DOHH2 (cell line): Measurements from ENCODE around the gene RHCE.

Experiments used
- EZH2phosphoT487 ChIP-seq: fragments of 200-600 bp; sonication (generic); IDR thresholded peaks from 2 replicates; pipeline ENCODE4 v1.6.1; 2017; ENCODE audit warnings: borderline replicate concordance, mild to moderate bottlenecking, antibody characterized with exemption, low read length, moderate library complexity, mixed read lengths
- TF ChIP-seq, protein P1 (sequence below): fragments of 200-600 bp; sonication (generic); IDR thresholded peaks from one replicate; pipeline ENCODE4 v1.5.1; 2014; ENCODE audit warnings: antibody characterized with exemption, mild to moderate bottlenecking, low read depth, low read length; ENCODE audit not compliant: poor library complexity, severe bottlenecking

DNA sequence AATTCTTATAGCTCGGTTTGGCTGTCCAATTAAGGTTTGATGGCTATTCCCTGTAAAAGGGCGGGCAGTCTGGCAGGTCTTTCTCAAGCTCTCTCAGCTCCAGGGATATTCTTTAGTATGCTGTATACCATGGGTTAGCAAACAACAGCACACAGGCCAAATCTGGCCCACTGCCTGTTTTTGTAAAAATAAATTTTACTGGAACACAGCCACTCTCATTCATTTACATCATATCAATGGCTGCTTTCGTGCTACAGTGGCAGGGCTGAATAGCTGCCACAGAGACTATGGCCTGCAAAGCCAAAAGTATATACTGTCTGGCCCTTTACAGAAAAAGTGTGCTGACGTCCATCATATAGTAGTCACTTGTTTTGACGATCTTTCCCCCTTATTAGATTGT is 42.1 kb upstream of the RHCE start:
- TF ChIP-seq, protein P1, sequence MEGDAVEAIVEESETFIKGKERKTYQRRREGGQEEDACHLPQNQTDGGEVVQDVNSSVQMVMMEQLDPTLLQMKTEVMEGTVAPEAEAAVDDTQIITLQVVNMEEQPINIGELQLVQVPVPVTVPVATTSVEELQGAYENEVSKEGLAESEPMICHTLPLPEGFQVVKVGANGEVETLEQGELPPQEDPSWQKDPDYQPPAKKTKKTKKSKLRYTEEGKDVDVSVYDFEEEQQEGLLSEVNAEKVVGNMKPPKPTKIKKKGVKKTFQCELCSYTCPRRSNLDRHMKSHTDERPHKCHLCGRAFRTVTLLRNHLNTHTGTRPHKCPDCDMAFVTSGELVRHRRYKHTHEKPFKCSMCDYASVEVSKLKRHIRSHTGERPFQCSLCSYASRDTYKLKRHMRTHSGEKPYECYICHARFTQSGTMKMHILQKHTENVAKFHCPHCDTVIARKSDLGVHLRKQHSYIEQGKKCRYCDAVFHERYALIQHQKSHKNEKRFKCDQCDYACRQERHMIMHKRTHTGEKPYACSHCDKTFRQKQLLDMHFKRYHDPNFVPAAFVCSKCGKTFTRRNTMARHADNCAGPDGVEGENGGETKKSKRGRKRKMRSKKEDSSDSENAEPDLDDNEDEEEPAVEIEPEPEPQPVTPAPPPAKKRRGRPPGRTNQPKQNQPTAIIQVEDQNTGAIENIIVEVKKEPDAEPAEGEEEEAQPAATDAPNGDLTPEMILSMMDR = no peak
- TF ChIP-seq EZH2phosphoT487 = no peak
